Chondrocyte (in vitro differentiated cells): Measurements from ENCODE around the gene INPP5K. TPM values are rescaled to one million over a fixed set of nuclear protein-coding genes. Genes with fewer than 3 reads are reported as not detected.
A peak's percentile ranks its signal among the peaks of the same experiment; 100 is the strongest.

ENCODE experiments used
- DNase-seq: peaks from one replicate; pipeline ENCODE4 v3.0.0; 2021; ENCODE audit warnings: mixed read lengths, low spot score
- H3K27ac Mint-ChIP-seq: one replicate; pipeline ENCODE4 v1.8.0; 2021; ENCODE audit warnings: mild to moderate bottlenecking, moderate library complexity, mixed read lengths; ENCODE audit not compliant: unreplicated experiment
- H3K27me3 Mint-ChIP-seq: 2 replicates; pipeline ENCODE4 v1.8.0; 2021; ENCODE audit warnings: low read depth, mixed read lengths
- H3K36me3 Mint-ChIP-seq: 2 replicates; pipeline ENCODE4 v1.8.0; 2021; ENCODE audit warnings: low read depth, mixed read lengths
- H3K4me1 Mint-ChIP-seq: 2 replicates; pipeline ENCODE4 v1.8.0; 2021; ENCODE audit warnings: low read depth, mild to moderate bottlenecking, mixed read lengths
- H3K4me3 Mint-ChIP-seq: one replicate; pipeline ENCODE4 v1.8.0; 2021; ENCODE audit warnings: mild to moderate bottlenecking, moderate library complexity, mixed read lengths; ENCODE audit not compliant: unreplicated experiment
- H3K9me3 Mint-ChIP-seq: 2 replicates; pipeline ENCODE4 v1.8.0; 2021; ENCODE audit warnings: low read depth, mixed read lengths
- total RNA-seq: library from RNA; stranded (reverse); gene quantifications from 3 replicates; pipeline ENCODE4 v1.2.1, GENCODE V29; 2021
- TF ChIP-seq, protein P1 (sequence below): fragments of 200-600 bp; sonication (generic); IDR thresholded peaks from 2 replicates; pipeline ENCODE4 v1.5.0; 2021; ENCODE audit warnings: antibody characterized with exemption, mild to moderate bottlenecking, moderate library complexity

INPP5K gene
- total RNA-seq, 1 donor from 2014 or later, result 34.3 TPM

DNA sequence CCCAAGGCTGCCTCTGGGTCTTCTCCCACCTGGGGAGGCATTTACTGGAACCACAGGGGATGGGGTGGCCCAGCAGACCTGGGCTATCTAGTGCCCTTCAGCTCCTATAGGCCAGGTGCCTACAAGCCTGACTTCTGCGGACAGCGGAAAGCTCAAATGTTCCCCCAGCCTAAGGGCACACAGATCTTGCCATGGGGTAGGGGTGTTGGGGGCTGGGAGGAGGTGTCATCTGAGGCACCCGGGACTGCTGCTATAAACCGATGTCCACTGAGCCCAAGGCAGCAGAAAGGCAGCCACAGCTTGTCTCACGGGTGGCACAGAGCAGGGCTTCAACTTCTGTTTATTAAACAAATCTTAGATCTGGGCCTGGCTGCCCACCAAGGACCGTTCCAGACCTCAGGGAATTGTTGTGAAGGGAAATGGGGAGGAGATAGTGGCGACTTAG lies 27.6 kb downstream of the INPP5K start:
- peak overlapping the region; percentile 88 for H3K27ac Mint-ChIP-seq
- no peaks in the 10 kb centered on the region for H3K9me3 Mint-ChIP-seq
- H3K4me3 Mint-ChIP-seq, result peak overlapping the region; percentile 94
- no peaks in the 10 kb centered on the region for H3K27me3 Mint-ChIP-seq
- H3K36me3 Mint-ChIP-seq, result peaks cover 4% of the 10 kb centered on the region
- peaks cover 67% of the 10 kb centered on the region for H3K4me1 Mint-ChIP-seq
- no peak for DNase-seq
- TF ChIP-seq, protein P1, sequence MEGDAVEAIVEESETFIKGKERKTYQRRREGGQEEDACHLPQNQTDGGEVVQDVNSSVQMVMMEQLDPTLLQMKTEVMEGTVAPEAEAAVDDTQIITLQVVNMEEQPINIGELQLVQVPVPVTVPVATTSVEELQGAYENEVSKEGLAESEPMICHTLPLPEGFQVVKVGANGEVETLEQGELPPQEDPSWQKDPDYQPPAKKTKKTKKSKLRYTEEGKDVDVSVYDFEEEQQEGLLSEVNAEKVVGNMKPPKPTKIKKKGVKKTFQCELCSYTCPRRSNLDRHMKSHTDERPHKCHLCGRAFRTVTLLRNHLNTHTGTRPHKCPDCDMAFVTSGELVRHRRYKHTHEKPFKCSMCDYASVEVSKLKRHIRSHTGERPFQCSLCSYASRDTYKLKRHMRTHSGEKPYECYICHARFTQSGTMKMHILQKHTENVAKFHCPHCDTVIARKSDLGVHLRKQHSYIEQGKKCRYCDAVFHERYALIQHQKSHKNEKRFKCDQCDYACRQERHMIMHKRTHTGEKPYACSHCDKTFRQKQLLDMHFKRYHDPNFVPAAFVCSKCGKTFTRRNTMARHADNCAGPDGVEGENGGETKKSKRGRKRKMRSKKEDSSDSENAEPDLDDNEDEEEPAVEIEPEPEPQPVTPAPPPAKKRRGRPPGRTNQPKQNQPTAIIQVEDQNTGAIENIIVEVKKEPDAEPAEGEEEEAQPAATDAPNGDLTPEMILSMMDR, result no peak

DNA sequence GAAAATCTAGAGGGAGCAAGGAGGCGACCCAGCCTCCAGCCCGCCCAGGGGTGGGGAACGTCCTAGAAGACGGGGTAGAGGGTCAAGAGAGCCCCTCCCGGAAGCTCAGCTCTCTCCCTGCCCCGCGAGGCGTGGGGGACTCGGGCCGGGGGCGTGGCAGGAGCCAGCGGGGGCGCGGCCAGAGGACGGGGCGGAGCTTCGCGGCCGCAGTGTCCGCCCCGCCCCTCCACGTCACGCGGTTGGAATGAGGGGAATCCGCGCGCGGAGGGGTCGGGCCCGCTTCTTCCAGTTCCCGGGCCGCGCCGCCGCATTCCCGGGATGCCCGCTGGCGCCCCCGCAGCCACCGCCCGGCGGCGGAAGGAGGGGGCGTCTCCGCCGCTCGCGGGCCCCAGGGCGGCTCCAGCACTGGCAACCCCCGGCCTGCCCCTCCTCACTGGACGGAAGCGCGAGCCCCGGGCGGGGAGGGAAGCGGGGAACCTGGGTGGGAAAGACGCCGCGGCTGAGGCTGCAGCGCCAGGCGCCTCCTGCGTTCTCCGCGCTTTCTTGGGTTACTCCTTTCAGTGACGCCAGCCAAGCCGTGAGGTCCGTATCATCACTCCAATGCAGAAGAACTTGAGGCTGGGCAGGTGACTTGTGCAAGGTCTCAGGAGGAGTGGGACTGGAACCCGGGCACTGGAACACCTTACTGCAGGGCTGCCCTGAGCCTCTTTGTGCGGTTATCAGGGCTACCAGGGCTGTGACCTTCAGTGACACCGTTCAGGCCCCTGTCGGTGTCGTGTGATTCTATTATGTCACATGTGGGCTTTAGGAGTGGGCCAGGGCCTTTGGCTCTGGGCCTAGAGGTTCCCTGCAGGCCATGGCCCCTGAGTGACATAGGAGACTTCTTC lies 28.2 kb downstream of the INPP5K start:
- H3K9me3 Mint-ChIP-seq, result no peaks in the 10 kb centered on the region
- H3K27ac Mint-ChIP-seq, result peak overlapping the region; percentile 92
- H3K4me1 Mint-ChIP-seq, result peaks cover 65% of the 10 kb centered on the region
- H3K4me3 Mint-ChIP-seq, result peak overlapping the region; percentile 94
- H3K36me3 Mint-ChIP-seq, result peaks cover 8% of the 10 kb centered on the region
- no peak for DNase-seq
- no peaks in the 10 kb centered on the region for H3K27me3 Mint-ChIP-seq
- TF ChIP-seq, protein P1, result peak; percentile 43

DNA sequence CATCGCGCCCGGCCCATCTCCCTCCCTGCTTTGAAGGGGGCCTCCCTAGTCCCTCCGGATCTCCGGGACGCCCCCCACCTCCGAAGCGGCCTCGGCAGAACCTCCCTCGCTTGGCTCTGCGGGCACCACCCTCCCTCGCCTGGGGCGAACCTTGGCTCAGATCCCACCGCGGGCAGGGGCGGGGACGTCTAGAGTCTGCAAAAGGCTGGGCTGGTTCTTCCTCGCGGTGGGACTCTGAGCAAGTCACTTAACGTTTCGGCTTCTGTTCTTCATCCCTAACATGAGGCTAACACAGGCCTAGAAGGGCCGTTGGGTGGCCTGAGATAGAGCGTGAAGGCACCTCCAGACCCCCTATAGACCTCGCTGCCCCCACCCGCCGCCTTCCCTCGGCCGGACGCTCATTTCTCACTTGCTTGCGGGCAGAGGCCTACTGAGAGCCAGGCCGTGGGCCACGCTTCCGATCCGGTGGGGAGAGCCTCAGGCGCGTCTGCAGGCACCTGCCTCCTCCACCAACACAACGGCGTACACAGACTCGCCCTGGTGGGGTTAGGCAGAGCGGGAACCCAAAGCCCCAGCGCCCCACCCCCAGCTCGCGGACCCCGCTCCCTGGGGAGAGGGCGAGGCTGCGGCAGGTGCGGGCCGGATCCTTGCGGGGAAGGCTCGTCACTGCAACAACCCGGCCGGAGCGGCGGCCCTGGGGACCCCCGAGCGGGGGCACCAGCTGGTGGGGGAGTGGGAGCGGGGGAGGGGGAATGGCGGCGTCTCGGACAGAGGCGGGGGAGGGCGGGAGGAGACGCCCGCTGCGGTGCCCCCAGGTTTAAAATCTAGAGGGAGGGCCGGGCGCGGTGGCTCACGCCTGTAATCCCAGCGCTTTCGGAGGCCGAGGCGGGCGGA lies 29.4 kb downstream of the INPP5K start:
- H3K4me3 Mint-ChIP-seq, result peak overlapping the region; percentile 64
- TF ChIP-seq, protein P1, result no peak
- peaks cover 57% of the 10 kb centered on the region for H3K4me1 Mint-ChIP-seq
- no peaks in the 10 kb centered on the region for H3K9me3 Mint-ChIP-seq
- no peaks in the 10 kb centered on the region for H3K27me3 Mint-ChIP-seq
- no peak for DNase-seq
- peak overlapping the region; percentile 92 for H3K27ac Mint-ChIP-seq
- peaks cover 11% of the 10 kb centered on the region for H3K36me3 Mint-ChIP-seq

DNA sequence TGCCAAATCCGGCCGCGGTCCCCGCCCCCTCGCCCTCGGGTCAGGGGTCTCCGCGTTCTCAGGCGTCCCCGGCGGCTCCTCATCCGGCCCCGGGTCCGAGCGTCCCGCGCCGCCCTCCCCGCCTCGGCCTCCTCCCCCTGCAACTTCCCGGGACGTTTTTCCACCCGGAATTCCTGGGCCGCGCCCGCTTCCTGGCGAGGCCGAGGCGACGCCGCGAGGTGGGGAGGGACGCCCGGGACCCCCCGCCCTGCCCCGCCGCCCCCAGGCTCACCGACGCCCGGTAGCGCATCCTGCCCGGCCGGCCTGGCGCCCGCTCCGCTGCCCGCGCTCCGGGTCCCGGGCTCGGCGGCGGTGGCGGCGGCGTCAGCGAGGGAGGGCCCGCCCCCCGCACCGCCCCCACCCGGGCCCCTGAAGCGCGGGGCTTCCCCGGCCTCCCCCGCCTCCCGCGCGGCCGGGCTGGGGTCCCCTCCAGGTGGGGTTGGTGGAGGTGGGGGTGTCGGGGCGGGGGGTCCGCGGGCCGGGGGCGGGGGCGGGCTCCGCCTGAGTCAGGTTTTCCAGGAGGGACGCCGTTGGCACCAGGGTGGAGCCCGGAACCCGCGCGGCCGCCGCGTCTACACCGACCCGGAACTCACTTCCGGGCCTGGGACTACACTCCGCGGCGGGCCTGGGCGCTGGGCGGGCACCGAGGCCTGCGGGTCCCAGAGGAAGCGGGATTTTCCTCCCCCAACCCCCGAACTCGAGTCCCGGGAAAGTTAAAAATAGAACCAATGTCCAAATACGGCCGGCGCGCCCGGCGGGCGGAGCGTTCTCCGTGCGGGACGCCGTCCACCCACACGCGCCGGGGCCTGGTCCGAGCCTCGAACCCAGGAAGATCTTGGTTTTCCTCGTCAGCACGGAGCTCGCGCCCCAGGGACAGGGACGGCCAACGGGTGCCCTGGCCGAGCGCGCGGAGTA lies 30.7 kb downstream of the INPP5K start:
- H3K27me3 Mint-ChIP-seq, result no peaks in the 10 kb centered on the region
- DNase-seq, result no peak

More for the DNA sequence above, 30.7 kb downstream of the INPP5K start:
- no peaks in the 10 kb centered on the region for H3K9me3 Mint-ChIP-seq
- H3K4me3 Mint-ChIP-seq, result peak overlapping the region; percentile 81
- H3K36me3 Mint-ChIP-seq, result peaks cover 22% of the 10 kb centered on the region
- peaks cover 51% of the 10 kb centered on the region for H3K4me1 Mint-ChIP-seq
- TF ChIP-seq, protein P1, result no peak
- peak overlapping the region; percentile 85 for H3K27ac Mint-ChIP-seq
